ENCODE measurements around the gene UBE2V1.
A peak's percentile ranks its signal among the peaks of the same experiment; 100 is the strongest.
"Not testable (repeated sequence)": the region's sequence is repeated elsewhere in the genome, so short reads cannot be mapped to it uniquely, and the experiment has no call there.

UBE2V1 gene

DNA sequence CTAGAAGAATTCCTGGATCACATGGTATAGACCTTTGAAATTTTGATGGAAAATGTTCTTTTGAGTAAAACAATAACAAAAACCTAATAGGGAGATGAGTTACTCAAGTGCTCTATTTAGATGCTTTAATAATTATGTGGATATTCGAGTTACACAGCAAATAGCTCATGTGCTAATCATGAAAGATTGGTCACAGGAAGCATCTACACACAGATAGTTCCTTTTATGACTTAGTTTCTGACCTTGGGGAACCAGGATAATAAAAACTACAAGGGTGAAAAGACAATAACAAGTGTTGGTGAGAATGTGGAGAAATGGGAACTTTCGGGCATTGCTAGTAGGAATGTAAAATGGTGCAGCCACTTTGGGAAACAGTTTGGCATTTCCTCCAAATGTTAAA lies 19.7 kb downstream of the UBE2V1 start:
- DNase-seq = no peak

- DNase-seq = no peak
These were observed 20.5 kb downstream of the UBE2V1 start for GRCh38 chr20:50092436-50092835.

GRCh38 chr20:50089787-50090177 lies 23.2 kb downstream of the UBE2V1 start:
- peak; percentile 46 for DNase-seq

GRCh38 chr20:50089140-50089786 lies 23.7 kb downstream of the UBE2V1 start:
- no peak for DNase-seq

- DNase-seq = no peak
These were observed 24.9 kb downstream of the UBE2V1 start for GRCh38 chr20:50088022-50088421.

- DNase-seq = peak; percentile 69
These were observed 27.2 kb downstream of the UBE2V1 start for GRCh38 chr20:50085481-50086365.

DNA sequence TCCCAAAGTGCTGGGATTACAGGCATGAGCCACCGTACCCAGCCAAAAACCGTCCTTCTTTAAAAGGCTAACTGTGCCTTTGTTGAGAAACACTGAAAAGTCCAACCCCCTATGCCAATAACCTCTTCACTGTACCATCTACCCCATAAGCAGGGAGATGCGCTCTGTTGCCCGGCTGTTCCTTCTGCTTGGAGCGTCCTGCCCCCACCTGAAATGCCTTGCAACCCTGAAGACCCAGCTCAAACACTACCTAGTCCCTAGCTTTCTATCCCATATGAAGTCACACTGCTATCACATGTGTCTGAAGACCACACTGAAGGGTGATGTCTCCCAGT lies 27.8 kb downstream of the UBE2V1 start:
- DNase-seq = no peak

- peak; percentile 61 for DNase-seq
These were observed 29.9 kb downstream of the UBE2V1 start for GRCh38 chr20:50083034-50083433.

- DNase-seq = peak; percentile 50
These were observed 30.9 kb downstream of the UBE2V1 start for GRCh38 chr20:50082056-50082455.

GRCh38 chr20:50077818-50078601 lies 34.9 kb downstream of the UBE2V1 start:
- DNase-seq = peak; percentile 55

DNA sequence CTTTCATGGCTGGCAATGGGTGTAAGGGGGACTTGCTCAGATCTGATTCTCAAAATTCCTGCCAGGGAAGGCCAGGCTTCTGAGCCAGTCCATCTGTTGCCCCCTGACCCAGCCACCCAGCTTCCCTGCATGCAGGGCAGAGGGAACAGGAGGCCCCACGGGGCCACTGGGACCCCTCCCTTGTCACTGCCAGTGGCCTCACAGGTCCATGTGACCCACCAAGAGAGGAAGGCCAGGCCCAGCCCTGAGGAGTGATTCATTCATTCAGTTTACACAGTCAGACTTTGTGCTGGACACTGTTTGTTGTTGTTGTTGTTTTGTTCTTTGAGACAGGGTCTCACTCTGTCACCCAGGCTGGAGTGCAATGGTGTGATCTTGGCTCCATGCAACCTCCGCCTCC lies 39.5 kb downstream of the UBE2V1 start:
- no peak for DNase-seq

- DNase-seq = peak; percentile 97
These were observed 41.7 kb downstream of the UBE2V1 start for GRCh38 chr20:50071039-50071888.

DNA sequence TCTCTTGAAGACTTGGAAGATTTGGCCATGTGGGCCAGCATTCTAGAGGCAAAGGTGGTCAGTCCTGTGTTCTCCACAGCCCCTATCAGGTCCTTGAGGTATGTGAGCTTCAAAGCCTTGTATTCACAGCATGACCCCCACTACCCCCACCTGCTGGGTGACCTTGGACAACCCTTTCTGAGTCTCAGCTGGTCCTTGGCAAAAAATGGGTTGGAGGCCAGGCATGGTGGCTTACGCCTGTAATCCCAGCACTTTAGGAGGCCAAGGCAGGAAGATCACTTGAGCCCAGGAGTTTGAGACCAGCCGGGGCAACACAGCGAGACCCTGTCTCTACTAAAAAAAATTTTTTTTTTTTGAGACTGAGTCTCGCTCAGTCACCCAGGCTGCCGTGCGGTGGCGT lies 42.6 kb downstream of the UBE2V1 start:
- no peak for DNase-seq

DNA sequence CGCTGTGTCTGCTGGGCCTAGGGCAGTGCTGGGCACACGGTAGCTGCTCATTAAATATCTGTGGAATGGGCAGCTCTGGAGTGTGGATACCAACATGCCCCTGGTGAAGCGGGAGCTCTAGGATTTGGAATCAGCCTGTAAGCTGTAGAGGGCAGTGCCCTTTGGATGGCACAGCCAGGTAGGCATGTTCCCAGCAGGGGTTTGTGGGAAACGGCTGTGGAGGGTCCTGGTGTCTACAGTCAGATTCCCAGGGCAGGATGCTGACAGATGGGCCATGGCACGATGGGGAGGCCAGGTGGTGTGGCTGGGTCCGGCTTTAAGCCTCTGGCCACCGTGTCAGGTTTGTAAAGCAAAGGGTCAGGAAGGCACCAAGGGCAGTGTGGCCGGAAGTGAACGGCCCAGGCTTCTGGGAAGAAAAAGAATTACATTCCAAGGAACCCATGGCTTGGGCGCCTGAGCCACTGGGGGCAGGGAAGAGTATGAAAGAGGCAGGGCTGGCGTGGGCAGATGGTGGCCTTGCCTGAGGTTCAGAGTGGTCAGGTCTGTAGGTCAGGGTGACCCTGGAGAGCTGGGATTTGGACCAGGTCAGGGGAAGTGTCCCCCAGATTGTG lies 44.8 kb downstream of the UBE2V1 start:
- DNase-seq = no peak

- DNase-seq = no peak
These were observed 45.5 kb downstream of the UBE2V1 start for GRCh38 chr20:50067461-50067860.

DNA sequence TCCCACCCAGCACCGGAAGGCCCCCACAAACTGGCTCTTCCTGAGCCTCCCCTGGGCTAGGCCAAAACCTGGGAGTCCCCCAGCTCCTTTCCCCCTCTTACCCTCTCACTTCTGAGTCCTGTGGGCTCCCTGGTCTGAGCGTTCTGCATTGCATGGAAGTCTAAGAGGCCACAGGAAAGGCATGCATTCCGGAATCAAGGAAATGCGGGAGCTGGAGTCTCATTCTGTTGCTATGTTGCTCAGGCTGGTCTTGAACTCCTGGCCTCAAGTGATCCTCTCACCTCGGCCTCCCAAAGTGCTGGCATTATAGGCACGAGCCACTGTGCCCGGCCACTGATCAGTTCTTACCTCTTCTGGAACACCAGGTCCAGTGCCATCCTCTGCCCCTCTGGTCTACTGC lies 45.9 kb downstream of the UBE2V1 start:
- DNase-seq = no peak

- no peak for DNase-seq
These were observed 46.7 kb downstream of the UBE2V1 start for GRCh38 chr20:50066161-50066834.

DNA sequence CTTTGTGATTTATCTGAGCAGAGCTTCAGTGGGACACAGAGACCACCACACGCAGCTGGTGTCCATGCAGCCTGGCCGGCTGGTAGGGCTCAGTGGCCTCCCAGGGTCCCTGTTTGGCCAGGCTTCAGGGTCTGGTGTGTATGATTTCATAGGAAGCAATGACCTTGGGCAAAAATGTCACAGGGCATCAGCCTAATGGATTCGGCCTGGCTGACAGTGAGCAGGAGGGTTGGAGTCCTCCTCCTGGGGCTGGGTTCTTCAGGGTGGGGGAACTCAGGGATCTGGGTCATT lies 47.7 kb downstream of the UBE2V1 start:
- DNase-seq = no peak

DNA sequence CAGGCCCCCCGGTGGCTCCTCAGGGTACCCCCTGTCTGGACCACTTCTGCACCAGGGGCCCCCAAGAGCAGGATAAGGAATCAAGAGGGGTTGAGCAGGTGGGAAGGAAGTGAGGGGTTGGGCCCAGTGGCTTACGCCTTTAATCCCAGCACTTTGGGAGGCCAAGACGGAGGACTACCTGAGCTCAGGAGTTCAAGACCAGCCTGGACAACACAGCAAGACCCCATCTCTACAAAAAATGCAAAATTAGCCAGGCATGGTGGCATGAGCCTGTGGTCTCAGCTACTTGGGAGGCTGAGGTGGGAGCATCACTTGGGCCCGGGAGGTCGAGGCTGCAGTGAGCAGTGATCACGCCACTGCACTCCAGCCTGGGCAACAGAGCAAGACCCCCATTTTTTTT lies 49.2 kb downstream of the UBE2V1 start:
- not testable (repeated sequence) for DNase-seq

- DNase-seq = no peak
These were observed 50.7 kb downstream of the UBE2V1 start for GRCh38 chr20:50062006-50062838.

Measured in activated effector memory CD4-positive, alpha-beta T cell treated with anti-CD3 and anti-CD28 coated beads, Interleukin-2, amount 50 U/mL, for 16 hours (primary cell).